ENCODE results near the gene SLC51A.

DNA sequence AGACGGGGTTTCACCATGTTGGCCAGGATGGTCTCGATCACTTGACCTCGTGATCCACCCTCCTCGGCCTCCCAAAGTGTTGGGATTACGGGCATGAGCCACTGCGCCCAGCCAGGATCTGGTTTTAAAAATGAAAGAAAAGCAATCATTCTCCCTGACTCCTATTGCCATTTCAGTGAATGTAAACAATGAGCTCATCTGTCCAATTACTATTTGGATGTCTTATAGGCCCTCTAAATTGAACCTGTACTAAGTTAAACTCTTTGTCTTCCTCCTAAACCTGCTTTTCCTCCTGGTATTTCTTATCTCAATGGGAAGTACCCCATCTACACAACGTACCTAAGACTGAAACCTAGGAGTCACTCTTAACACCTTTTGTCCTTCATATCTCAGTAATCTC, 47.5 kb downstream of the SLC51A start:
- TF ChIP-seq, protein P1, sequence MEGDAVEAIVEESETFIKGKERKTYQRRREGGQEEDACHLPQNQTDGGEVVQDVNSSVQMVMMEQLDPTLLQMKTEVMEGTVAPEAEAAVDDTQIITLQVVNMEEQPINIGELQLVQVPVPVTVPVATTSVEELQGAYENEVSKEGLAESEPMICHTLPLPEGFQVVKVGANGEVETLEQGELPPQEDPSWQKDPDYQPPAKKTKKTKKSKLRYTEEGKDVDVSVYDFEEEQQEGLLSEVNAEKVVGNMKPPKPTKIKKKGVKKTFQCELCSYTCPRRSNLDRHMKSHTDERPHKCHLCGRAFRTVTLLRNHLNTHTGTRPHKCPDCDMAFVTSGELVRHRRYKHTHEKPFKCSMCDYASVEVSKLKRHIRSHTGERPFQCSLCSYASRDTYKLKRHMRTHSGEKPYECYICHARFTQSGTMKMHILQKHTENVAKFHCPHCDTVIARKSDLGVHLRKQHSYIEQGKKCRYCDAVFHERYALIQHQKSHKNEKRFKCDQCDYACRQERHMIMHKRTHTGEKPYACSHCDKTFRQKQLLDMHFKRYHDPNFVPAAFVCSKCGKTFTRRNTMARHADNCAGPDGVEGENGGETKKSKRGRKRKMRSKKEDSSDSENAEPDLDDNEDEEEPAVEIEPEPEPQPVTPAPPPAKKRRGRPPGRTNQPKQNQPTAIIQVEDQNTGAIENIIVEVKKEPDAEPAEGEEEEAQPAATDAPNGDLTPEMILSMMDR (IDR thresholded peaks at IDR 0.05; ENCODE audit: low read length) = no peak
- TF ChIP-seq EZH2 (IDR thresholded peaks at IDR 0.05; ENCODE audit: borderline replicate concordance, low read length) = no peak

Data from OCI-LY1 (cell line).